ENCODE measurements around the gene PDGFA.

PDGFA gene

GRCh38 chr7:458511-459245 lies 61.0 kb downstream of the PDGFA start:
- DNase-seq: no peak

- DNase-seq: no peak
These were observed 61.7 kb downstream of the PDGFA start for GRCh38 chr7:457814-458510.

- DNase-seq: no peak
These were observed 64.3 kb downstream of the PDGFA start for GRCh38 chr7:455110-455928.

- DNase-seq: no peak
These were observed 65.1 kb downstream of the PDGFA start for GRCh38 chr7:454356-455109.

GRCh38 chr7:453597-454306 lies 65.9 kb downstream of the PDGFA start:
- no peak for DNase-seq

GRCh38 chr7:452791-453455 lies 66.7 kb downstream of the PDGFA start:
- no peak for DNase-seq

- no peak for DNase-seq
These were observed 67.4 kb downstream of the PDGFA start for GRCh38 chr7:452226-452751.

- DNase-seq: no peak
These were observed 68.1 kb downstream of the PDGFA start for GRCh38 chr7:451255-452225.

- no peak for DNase-seq
These were observed 68.9 kb downstream of the PDGFA start for GRCh38 chr7:450741-451140.

- DNase-seq: no peak
These were observed 69.6 kb downstream of the PDGFA start for GRCh38 chr7:450036-450435.

GRCh38 chr7:449324-450019 lies 70.2 kb downstream of the PDGFA start:
- DNase-seq: no peak

GRCh38 chr7:447523-447922 lies 72.1 kb downstream of the PDGFA start:
- no peak for DNase-seq
